ENCODE data around the gene EGFLAM.

DNA sequence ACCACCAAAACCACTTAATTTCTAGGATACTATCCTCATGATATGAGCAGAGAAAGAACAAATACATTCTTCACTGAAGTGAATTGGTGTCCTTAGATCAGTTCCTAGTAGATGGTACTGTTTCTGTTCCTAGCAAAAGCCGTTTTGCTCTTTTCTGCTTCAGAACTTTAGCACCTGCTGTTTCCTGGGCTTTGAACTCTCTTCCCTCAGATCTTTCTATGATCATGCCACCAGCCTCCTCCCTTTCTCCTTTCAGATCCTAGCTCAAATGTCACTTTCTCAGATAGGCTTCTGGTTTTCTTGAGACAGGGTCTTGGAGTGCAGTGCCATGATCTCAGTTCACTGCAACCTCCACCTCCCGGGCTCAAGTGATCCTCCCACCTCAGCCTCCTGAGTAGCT is 118.0 kb downstream of the EGFLAM start:
- TF ChIP-seq, protein P1, sequence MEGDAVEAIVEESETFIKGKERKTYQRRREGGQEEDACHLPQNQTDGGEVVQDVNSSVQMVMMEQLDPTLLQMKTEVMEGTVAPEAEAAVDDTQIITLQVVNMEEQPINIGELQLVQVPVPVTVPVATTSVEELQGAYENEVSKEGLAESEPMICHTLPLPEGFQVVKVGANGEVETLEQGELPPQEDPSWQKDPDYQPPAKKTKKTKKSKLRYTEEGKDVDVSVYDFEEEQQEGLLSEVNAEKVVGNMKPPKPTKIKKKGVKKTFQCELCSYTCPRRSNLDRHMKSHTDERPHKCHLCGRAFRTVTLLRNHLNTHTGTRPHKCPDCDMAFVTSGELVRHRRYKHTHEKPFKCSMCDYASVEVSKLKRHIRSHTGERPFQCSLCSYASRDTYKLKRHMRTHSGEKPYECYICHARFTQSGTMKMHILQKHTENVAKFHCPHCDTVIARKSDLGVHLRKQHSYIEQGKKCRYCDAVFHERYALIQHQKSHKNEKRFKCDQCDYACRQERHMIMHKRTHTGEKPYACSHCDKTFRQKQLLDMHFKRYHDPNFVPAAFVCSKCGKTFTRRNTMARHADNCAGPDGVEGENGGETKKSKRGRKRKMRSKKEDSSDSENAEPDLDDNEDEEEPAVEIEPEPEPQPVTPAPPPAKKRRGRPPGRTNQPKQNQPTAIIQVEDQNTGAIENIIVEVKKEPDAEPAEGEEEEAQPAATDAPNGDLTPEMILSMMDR (IDR thresholded peaks at IDR 0.05), result no peak
- TF ChIP-seq POLR2AphosphoS5 (IDR thresholded peaks at IDR 0.05), result no peak

Data from esophagus muscularis mucosa (tissue), 3 donors.